Ishikawa (cell line): ENCODE measurements around the gene HAUS7.

Experiments used
- CEBPB ChIP-seq: IDR thresholded peaks from 2 replicates; pipeline ENCODE4 v1.6.1; 2012
- CREB1 ChIP-seq: IDR thresholded peaks from 2 replicates; pipeline ENCODE4 v1.6.1; 2012; ENCODE audit warnings: low read depth
- EGR1 ChIP-seq: IDR thresholded peaks from 2 replicates; pipeline ENCODE4 v1.6.1; 2012
- EP300 ChIP-seq: IDR thresholded peaks from 2 replicates; pipeline ENCODE4 v1.6.1; 2012; ENCODE audit warnings: borderline replicate concordance
- FOXM1 ChIP-seq: IDR thresholded peaks from 2 replicates; pipeline ENCODE4 v1.6.1; 2012; ENCODE audit warnings: low read depth, borderline replicate concordance
- NFIC ChIP-seq: IDR thresholded peaks from 2 replicates; pipeline ENCODE4 v1.6.1; 2012
- RAD21 ChIP-seq: IDR thresholded peaks from 2 replicates; pipeline ENCODE4 v1.6.1; 2012; ENCODE audit warnings: low read depth
- REST ChIP-seq: IDR thresholded peaks from 2 replicates; pipeline ENCODE4 v1.6.1; 2012; ENCODE audit warnings: low read depth, mild to moderate bottlenecking
- TAF1 ChIP-seq: IDR thresholded peaks from 2 replicates; pipeline ENCODE4 v1.6.1; 2012; ENCODE audit warnings: low read depth, mild to moderate bottlenecking
- TCF12 ChIP-seq: IDR thresholded peaks from 2 replicates; pipeline ENCODE4 v1.6.1; 2012; ENCODE audit warnings: low read depth
- TEAD4 ChIP-seq: IDR thresholded peaks from 2 replicates; pipeline ENCODE4 v1.6.1; 2012
- USF1 ChIP-seq: IDR thresholded peaks from 2 replicates; pipeline ENCODE4 v1.6.1; 2012
- YY1 ChIP-seq: IDR thresholded peaks from 2 replicates; pipeline ENCODE4 v1.6.1; 2012; ENCODE audit warnings: low read depth
- ZBTB7A ChIP-seq: IDR thresholded peaks from 2 replicates; pipeline ENCODE4 v1.6.1; 2012; ENCODE audit warnings: low read depth
- TF ChIP-seq, protein P1 (sequence below): IDR thresholded peaks from 2 replicates; pipeline ENCODE4 v1.6.1; 2012

The HAUS7 gene

DNA sequence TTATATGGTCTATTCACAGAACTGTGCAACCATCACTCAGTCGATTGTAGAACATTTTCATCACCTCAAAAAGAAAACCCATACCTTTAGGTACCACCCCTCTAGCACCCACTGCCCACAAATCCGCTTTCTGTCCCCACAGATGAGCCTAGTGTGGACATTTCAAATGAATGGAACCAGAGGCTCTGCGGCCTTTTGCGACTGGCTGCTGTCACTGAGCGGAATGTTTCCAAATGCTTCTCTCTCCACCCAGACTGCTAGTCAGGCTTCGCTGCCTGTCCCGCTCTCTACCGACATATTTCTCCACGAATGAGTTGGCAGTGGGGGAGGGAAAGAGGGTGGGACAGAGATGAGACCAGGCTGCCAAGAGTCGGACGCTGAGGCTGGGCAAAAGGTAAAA, 22.7 kb upstream of the HAUS7 start:
- TF ChIP-seq YY1, result no peak
- TF ChIP-seq REST, result no peak
- TF ChIP-seq ZBTB7A, result no peak
- TF ChIP-seq, protein P1, sequence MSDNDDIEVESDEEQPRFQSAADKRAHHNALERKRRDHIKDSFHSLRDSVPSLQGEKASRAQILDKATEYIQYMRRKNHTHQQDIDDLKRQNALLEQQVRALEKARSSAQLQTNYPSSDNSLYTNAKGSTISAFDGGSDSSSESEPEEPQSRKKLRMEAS, result no peak
- TF ChIP-seq CEBPB, result no peak
- TF ChIP-seq TEAD4, result no peak
- no peak for TF ChIP-seq TAF1

- TF ChIP-seq CEBPB (no peak), TEAD4 (no peak), FOXM1 (no peak), EGR1 (no peak), EP300 (no peak), RAD21 (no peak), YY1 (no peak), ZBTB7A (no peak), CREB1 (no peak), NFIC (no peak), USF1 (no peak), TCF12 (no peak), TAF1 (no peak), REST (no peak)
- TF ChIP-seq, protein P1, result no peak
Observed at GRCh38 chrX:153492543-153492942, 22.2 kb upstream of the HAUS7 start.

GRCh38 chrX:153491918-153492317, 21.5 kb upstream of the HAUS7 start:
- TF ChIP-seq, protein P1, result no peak
- no peak for TF ChIP-seq FOXM1
- no peak for TF ChIP-seq NFIC
- TF ChIP-seq TAF1, result no peak
- no peak for TF ChIP-seq USF1
- TF ChIP-seq ZBTB7A, result no peak
- TF ChIP-seq RAD21, result no peak
- no peak for TF ChIP-seq REST

- TF ChIP-seq NFIC (no peak), CEBPB (no peak), CREB1 (no peak), YY1 (no peak), ZBTB7A (no peak), TAF1 (no peak), REST (no peak), TCF12 (no peak), FOXM1 (no peak), RAD21 (no peak), EGR1 (no peak), USF1 (no peak), TEAD4 (no peak)
Observed at GRCh38 chrX:153491351-153491914, 21.1 kb upstream of the HAUS7 start.
